ENCODE measurements around the gene CENPU.

Gene CENPU

GRCh38 chr4:184771416-184771815 lies 37.5 kb upstream of the CENPU start:
- Histone ChIP-seq H3K4me1 (ENCODE audit: insufficient read depth, insufficient read length) (no peaks in the 10 kb centered on the region), H3K27me3 (ENCODE audit: insufficient read depth, insufficient read length) (no peaks in the 10 kb centered on the region), H3K36me3 (ENCODE audit: insufficient read depth, insufficient read length, low read length) (no peaks in the 10 kb centered on the region), H3K4me3 (ENCODE audit: insufficient read length, low read depth) (no peak overlapping the region), H3K9ac (ENCODE audit: insufficient read length, low read depth) (no peak overlapping the region), H3K9me3 (ENCODE audit: insufficient read depth, low read length) (no peaks in the 10 kb centered on the region)
- no peak for DNase-seq (ENCODE audit: low read depth, low spot score)
- TF ChIP-seq ZNF274 (IDR thresholded peaks at IDR 0.05; ENCODE audit: low read depth, low read length), result no peak
- TF ChIP-seq YY1 (IDR thresholded peaks at IDR 0.05; ENCODE audit: insufficient read depth, insufficient read length), result no peak
- no peak for TF ChIP-seq SUZ12 (IDR thresholded peaks at IDR 0.05; ENCODE audit: extremely low read depth, insufficient read depth, insufficient read length)

- Histone ChIP-seq H3K27me3 (ENCODE audit: insufficient read depth, insufficient read length) (no peaks in the 10 kb centered on the region), H3K4me1 (ENCODE audit: insufficient read depth, insufficient read length) (no peaks in the 10 kb centered on the region), H3K4me3 (ENCODE audit: insufficient read length, low read depth) (no peak overlapping the region), H3K36me3 (ENCODE audit: insufficient read depth, insufficient read length, low read length) (no peaks in the 10 kb centered on the region), H3K9me3 (ENCODE audit: insufficient read depth, low read length) (no peaks in the 10 kb centered on the region), H3K9ac (ENCODE audit: insufficient read length, low read depth) (no peak overlapping the region)
- DNase-seq (ENCODE audit: low read depth, low spot score), result no peak
- TF ChIP-seq ZNF274 (IDR thresholded peaks at IDR 0.05; ENCODE audit: low read depth, low read length) (no peak), SUZ12 (IDR thresholded peaks at IDR 0.05; ENCODE audit: extremely low read depth, insufficient read depth, insufficient read length) (no peak), YY1 (IDR thresholded peaks at IDR 0.05; ENCODE audit: insufficient read depth, insufficient read length) (no peak)
These were observed 35.4 kb upstream of the CENPU start for GRCh38 chr4:184769141-184769765.

DNA sequence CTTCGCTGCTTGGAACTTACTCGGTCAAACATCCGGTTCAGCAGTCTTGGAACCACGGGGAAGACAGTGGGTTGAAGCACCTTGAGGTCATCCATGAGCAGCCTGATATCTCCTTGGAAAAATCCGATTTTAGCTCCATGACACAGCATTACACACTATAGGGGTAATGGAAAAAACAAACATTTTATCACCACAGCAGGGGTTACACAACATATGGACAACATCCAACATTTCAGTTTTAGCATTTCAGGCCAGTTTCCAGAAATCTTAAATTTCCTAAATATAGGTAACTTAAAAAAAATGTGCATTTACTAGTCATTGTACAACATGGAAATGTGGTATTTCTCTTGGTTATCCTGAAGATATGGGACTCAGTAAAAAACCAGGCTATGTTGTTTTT lies 34.4 kb upstream of the CENPU start:
- Histone ChIP-seq H3K36me3 (ENCODE audit: insufficient read depth, insufficient read length, low read length) (no peaks in the 10 kb centered on the region), H3K9ac (ENCODE audit: insufficient read length, low read depth) (no peak overlapping the region), H3K4me3 (ENCODE audit: insufficient read length, low read depth) (no peak overlapping the region), H3K27me3 (ENCODE audit: insufficient read depth, insufficient read length) (no peaks in the 10 kb centered on the region), H3K9me3 (ENCODE audit: insufficient read depth, low read length) (no peaks in the 10 kb centered on the region), H3K4me1 (ENCODE audit: insufficient read depth, insufficient read length) (no peaks in the 10 kb centered on the region)
- TF ChIP-seq ZNF274 (IDR thresholded peaks at IDR 0.05; ENCODE audit: low read depth, low read length), result no peak
- no peak for TF ChIP-seq SUZ12 (IDR thresholded peaks at IDR 0.05; ENCODE audit: extremely low read depth, insufficient read depth, insufficient read length)
- DNase-seq (ENCODE audit: low read depth, low spot score), result no peak

DNA sequence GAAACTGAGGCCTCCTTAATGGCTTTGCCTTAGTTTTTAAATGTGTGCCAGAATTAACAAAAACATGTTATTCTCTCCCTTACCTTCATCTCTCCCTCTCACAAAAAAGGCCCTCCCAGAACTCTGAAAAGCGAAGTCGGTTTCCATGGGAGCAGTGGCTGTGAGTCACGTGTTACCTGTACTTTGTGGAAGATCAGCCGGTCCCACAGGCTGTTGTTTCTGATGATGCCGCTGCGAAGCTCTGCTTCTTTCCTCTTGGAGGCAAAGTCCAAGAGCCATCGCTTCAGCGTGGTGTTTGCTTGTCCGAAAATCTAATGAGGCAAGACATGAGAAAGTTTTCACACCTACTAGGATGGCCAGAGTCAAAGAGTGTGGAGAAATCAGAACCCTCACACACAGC lies 32.5 kb upstream of the CENPU start:
- Histone ChIP-seq H3K4me1 (ENCODE audit: insufficient read depth, insufficient read length) (no peaks in the 10 kb centered on the region), H3K27me3 (ENCODE audit: insufficient read depth, insufficient read length) (no peaks in the 10 kb centered on the region), H3K9ac (ENCODE audit: insufficient read length, low read depth) (no peak overlapping the region), H3K9me3 (ENCODE audit: insufficient read depth, low read length) (no peaks in the 10 kb centered on the region), H3K4me3 (ENCODE audit: insufficient read length, low read depth) (no peak overlapping the region), H3K36me3 (ENCODE audit: insufficient read depth, insufficient read length, low read length) (no peaks in the 10 kb centered on the region)
- TF ChIP-seq SUZ12 (IDR thresholded peaks at IDR 0.05; ENCODE audit: extremely low read depth, insufficient read depth, insufficient read length) (no peak), YY1 (IDR thresholded peaks at IDR 0.05; ENCODE audit: insufficient read depth, insufficient read length) (no peak), ZNF274 (IDR thresholded peaks at IDR 0.05; ENCODE audit: low read depth, low read length) (no peak)
- no peak for DNase-seq (ENCODE audit: low read depth, low spot score)

GRCh38 chr4:184765473-184766340 lies 31.8 kb upstream of the CENPU start:
- Histone ChIP-seq H3K4me3 (ENCODE audit: insufficient read length, low read depth) (no peak overlapping the region), H3K36me3 (ENCODE audit: insufficient read depth, insufficient read length, low read length) (no peaks in the 10 kb centered on the region), H3K27me3 (ENCODE audit: insufficient read depth, insufficient read length) (no peaks in the 10 kb centered on the region), H3K9ac (ENCODE audit: insufficient read length, low read depth) (no peak overlapping the region), H3K4me1 (ENCODE audit: insufficient read depth, insufficient read length) (no peaks in the 10 kb centered on the region), H3K9me3 (ENCODE audit: insufficient read depth, low read length) (no peaks in the 10 kb centered on the region)
- no peak for DNase-seq (ENCODE audit: low read depth, low spot score)
- TF ChIP-seq ZNF274 (IDR thresholded peaks at IDR 0.05; ENCODE audit: low read depth, low read length) (no peak), SUZ12 (IDR thresholded peaks at IDR 0.05; ENCODE audit: extremely low read depth, insufficient read depth, insufficient read length) (no peak), YY1 (IDR thresholded peaks at IDR 0.05; ENCODE audit: insufficient read depth, insufficient read length) (no peak)

- Histone ChIP-seq H3K9me3 (ENCODE audit: insufficient read depth, low read length) (no peaks in the 10 kb centered on the region), H3K9ac (ENCODE audit: insufficient read length, low read depth) (no peak overlapping the region)
- TF ChIP-seq ZNF274 (IDR thresholded peaks at IDR 0.05; ENCODE audit: low read depth, low read length), result no peak
- TF ChIP-seq SUZ12 (IDR thresholded peaks at IDR 0.05; ENCODE audit: extremely low read depth, insufficient read depth, insufficient read length), result no peak
- no peak for TF ChIP-seq YY1 (IDR thresholded peaks at IDR 0.05; ENCODE audit: insufficient read depth, insufficient read length)
These were observed 30.7 kb upstream of the CENPU start for GRCh38 chr4:184764601-184765000.

DNA sequence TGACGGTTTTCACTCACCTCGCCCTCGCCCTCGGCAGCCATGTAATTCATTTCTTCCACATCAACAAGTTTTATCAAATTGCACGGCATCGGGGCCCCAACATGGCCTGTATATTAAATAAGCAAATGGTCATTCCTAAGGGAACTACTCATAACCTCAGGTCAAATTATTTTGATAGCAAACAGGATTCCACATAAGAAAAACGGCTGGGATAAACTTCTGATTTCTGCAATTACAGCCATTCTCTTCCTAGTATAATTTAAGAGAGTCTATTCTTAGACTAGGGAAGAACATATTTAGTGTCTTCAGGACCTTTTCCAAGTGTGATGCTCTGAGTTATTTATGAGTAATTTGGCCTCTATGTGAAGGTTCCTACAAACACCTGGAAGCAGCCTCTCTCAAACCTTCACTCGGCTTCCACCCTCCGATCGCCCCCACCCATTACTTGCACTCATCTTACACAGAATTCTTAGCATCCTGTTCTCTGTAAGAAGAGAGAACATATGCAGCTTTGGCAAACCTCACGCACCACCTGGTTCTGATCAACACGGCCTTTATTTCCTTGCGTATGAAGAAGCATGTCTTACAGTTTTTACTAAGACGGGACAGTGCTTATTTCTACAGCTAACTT lies 29.4 kb upstream of the CENPU start:
- no peak overlapping the region for H3K4me3 ChIP-seq (ENCODE audit: insufficient read length, low read depth)
- H3K4me1 ChIP-seq (ENCODE audit: insufficient read depth, insufficient read length), result no peaks in the 10 kb centered on the region
- no peak for DNase-seq (ENCODE audit: low read depth, low spot score)
- H3K9ac ChIP-seq (ENCODE audit: insufficient read length, low read depth), result no peak overlapping the region
- TF ChIP-seq ZNF274 (IDR thresholded peaks at IDR 0.05; ENCODE audit: low read depth, low read length) (no peak), SUZ12 (IDR thresholded peaks at IDR 0.05; ENCODE audit: extremely low read depth, insufficient read depth, insufficient read length) (no peak), YY1 (IDR thresholded peaks at IDR 0.05; ENCODE audit: insufficient read depth, insufficient read length) (no peak)
- no peaks in the 10 kb centered on the region for H3K9me3 ChIP-seq (ENCODE audit: insufficient read depth, low read length)
- no peaks in the 10 kb centered on the region for H3K27me3 ChIP-seq (ENCODE audit: insufficient read depth, insufficient read length)
- no peaks in the 10 kb centered on the region for H3K36me3 ChIP-seq (ENCODE audit: insufficient read depth, insufficient read length, low read length)

More at GRCh38 chr4:184764601-184765000, 30.7 kb upstream of the CENPU start:
- no peaks in the 10 kb centered on the region for H3K4me1 ChIP-seq (ENCODE audit: insufficient read depth, insufficient read length)
- no peak for DNase-seq (ENCODE audit: low read depth, low spot score)
- H3K4me3 ChIP-seq (ENCODE audit: insufficient read length, low read depth), result no peak overlapping the region
- H3K36me3 ChIP-seq (ENCODE audit: insufficient read depth, insufficient read length, low read length), result no peaks in the 10 kb centered on the region
- H3K27me3 ChIP-seq (ENCODE audit: insufficient read depth, insufficient read length), result no peaks in the 10 kb centered on the region
